RKO (cell line): ENCODE data around the gene GABRB3.

ENCODE experiments used
- DNase-seq: peaks from one replicate; pipeline ENCODE4 v3.0.0-alpha.2; 2016; ENCODE audit warnings: low spot score

Gene GABRB3

GRCh38 chr15:26628879-26629529, 143.9 kb downstream of the GABRB3 start:
- peak; percentile 88 for DNase-seq

- peak; percentile 69 for DNase-seq
These were observed 144.8 kb downstream of the GABRB3 start for GRCh38 chr15:26628071-26628470.

- no peak for DNase-seq
These were observed 148.7 kb downstream of the GABRB3 start for GRCh38 chr15:26624128-26624527.

GRCh38 chr15:26623071-26623470, 149.8 kb downstream of the GABRB3 start:
- no peak for DNase-seq

GRCh38 chr15:26621816-26622215, 151.1 kb downstream of the GABRB3 start:
- DNase-seq, result no peak

GRCh38 chr15:26620528-26621458, 152.1 kb downstream of the GABRB3 start:
- no peak for DNase-seq

GRCh38 chr15:26615927-26616302, 157.0 kb downstream of the GABRB3 start:
- DNase-seq, result no peak

GRCh38 chr15:26615188-26615926, 157.5 kb downstream of the GABRB3 start:
- DNase-seq, result no peak

GRCh38 chr15:26614734-26615133, 158.1 kb downstream of the GABRB3 start:
- no peak for DNase-seq

GRCh38 chr15:26598704-26599103, 174.2 kb downstream of the GABRB3 start:
- no peak for DNase-seq

- no peak for DNase-seq
These were observed 177.3 kb downstream of the GABRB3 start for GRCh38 chr15:26595611-26596010.

GRCh38 chr15:26590676-26591075, 182.2 kb downstream of the GABRB3 start:
- DNase-seq, result no peak

GRCh38 chr15:26582840-26583239, 190.0 kb downstream of the GABRB3 start:
- DNase-seq, result no peak

- no peak for DNase-seq
These were observed 191.9 kb downstream of the GABRB3 start for GRCh38 chr15:26580943-26581342.

GRCh38 chr15:26572602-26573350, 200.1 kb downstream of the GABRB3 start:
- DNase-seq, result no peak

- no peak for DNase-seq
These were observed 201.5 kb downstream of the GABRB3 start for GRCh38 chr15:26571346-26571745.

GRCh38 chr15:26565542-26565941, 207.3 kb downstream of the GABRB3 start:
- DNase-seq, result no peak

GRCh38 chr15:26564361-26564760, 208.5 kb downstream of the GABRB3 start:
- no peak for DNase-seq

- DNase-seq, result no peak
These were observed 210.5 kb downstream of the GABRB3 start for GRCh38 chr15:26562336-26562735.

- DNase-seq, result no peak
These were observed 211.0 kb downstream of the GABRB3 start for GRCh38 chr15:26561896-26562295.

- no peak for DNase-seq
These were observed 211.7 kb downstream of the GABRB3 start for GRCh38 chr15:26561130-26561529.

- DNase-seq, result no peak
These were observed 217.0 kb downstream of the GABRB3 start for GRCh38 chr15:26555898-26556297.
